ENCODE measurements around the gene GALNT12. TPM values are rescaled to one million over a fixed set of nuclear protein-coding genes. Genes with fewer than 3 reads are reported as not detected.

Gene GALNT12
- total and polyA plus RNA-seq, 2 experiments from 2014 or later, result 14.6 to 23.6 TPM

DNA sequence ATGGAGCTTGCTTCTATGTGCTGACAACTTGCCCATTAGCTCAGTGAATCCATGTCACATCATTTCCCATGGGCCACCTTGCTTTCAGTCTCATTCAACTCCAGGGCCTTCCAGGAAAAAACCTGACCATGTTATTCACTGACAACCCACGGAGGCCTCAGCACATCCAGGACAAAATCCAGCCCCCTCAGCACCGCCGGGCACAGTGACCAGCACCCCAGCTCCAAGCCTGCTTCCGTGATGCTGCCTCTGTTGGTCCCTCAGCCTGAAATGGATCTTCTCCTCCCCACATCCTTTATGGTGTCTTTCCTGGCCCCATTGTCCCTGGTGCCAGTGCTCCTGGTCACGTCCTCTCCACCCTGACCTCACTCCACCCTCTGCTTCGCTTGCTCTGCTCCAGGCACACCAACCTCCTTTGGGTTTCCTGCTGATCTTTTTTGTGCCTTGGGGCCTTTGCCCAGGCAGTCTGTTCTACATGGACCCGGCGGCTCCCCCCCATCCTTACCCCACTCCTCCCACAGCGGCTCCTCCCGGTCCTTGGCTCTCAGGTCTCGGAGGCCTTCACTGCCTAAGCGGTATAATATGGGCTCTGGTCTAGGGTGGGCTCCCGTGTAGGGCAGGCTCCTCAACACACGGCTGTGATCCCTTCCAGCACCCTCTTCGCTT is 36.1 kb upstream of the GALNT12 start (continued):
- TF ChIP-seq ZNF462 (CRISPR knock-in tag; IDR thresholded peaks at IDR 0.05) (no peak), STAT1 (IDR thresholded peaks at IDR 0.05; ENCODE audit: unreplicated experiment) (no peak)
- TF ChIP-seq, protein P1, sequence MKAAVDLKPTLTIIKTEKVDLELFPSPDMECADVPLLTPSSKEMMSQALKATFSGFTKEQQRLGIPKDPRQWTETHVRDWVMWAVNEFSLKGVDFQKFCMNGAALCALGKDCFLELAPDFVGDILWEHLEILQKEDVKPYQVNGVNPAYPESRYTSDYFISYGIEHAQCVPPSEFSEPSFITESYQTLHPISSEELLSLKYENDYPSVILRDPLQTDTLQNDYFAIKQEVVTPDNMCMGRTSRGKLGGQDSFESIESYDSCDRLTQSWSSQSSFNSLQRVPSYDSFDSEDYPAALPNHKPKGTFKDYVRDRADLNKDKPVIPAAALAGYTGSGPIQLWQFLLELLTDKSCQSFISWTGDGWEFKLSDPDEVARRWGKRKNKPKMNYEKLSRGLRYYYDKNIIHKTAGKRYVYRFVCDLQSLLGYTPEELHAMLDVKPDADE (IDR thresholded peaks at IDR 0.05), result no peak

- H3K9me3 Mint-ChIP-seq, result no peaks in the 10 kb centered on the region
- H3K27ac Mint-ChIP-seq, result no peak overlapping the region
- H3K36me3 ChIP-seq (ENCODE audit: insufficient read depth), result peaks cover 21% of the 10 kb centered on the region
- TF ChIP-seq ZNF114 (CRISPR knock-in tag; IDR thresholded peaks at IDR 0.05) (no peak), REST (IDR thresholded peaks at IDR 0.05; ENCODE audit: unreplicated experiment) (no peak), POLR2AphosphoS5 (IDR thresholded peaks at IDR 0.05; ENCODE audit: low read depth) (no peak), NANOG (IDR thresholded peaks at IDR 0.05; ENCODE audit: borderline replicate concordance) (no peak), STAT1 (IDR thresholded peaks at IDR 0.05; ENCODE audit: unreplicated experiment) (no peak), CREB1 (CRISPR knock-in tag; IDR thresholded peaks at IDR 0.05; ENCODE audit: low read depth) (no peak), ZNF331 (CRISPR knock-in tag; IDR thresholded peaks at IDR 0.05; ENCODE audit: low read depth) (no peak), EZH2 (IDR thresholded peaks at IDR 0.05; ENCODE audit: low read depth, unreplicated experiment) (no peak)
- TF ChIP-seq, protein P2, sequence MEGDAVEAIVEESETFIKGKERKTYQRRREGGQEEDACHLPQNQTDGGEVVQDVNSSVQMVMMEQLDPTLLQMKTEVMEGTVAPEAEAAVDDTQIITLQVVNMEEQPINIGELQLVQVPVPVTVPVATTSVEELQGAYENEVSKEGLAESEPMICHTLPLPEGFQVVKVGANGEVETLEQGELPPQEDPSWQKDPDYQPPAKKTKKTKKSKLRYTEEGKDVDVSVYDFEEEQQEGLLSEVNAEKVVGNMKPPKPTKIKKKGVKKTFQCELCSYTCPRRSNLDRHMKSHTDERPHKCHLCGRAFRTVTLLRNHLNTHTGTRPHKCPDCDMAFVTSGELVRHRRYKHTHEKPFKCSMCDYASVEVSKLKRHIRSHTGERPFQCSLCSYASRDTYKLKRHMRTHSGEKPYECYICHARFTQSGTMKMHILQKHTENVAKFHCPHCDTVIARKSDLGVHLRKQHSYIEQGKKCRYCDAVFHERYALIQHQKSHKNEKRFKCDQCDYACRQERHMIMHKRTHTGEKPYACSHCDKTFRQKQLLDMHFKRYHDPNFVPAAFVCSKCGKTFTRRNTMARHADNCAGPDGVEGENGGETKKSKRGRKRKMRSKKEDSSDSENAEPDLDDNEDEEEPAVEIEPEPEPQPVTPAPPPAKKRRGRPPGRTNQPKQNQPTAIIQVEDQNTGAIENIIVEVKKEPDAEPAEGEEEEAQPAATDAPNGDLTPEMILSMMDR (conservative IDR thresholded peaks at IDR 0.05; ENCODE audit: low read depth in 2 of 2), result no peak
Measured at GRCh38 chr9:98772364-98773155, 34.9 kb upstream of the GALNT12 start.

More at GRCh38 chr9:98772364-98773155, 34.9 kb upstream of the GALNT12 start:
- H3K27me3 Mint-ChIP-seq (ENCODE audit: insufficient read depth, low read depth, poor library complexity), result peaks cover 19% of the 10 kb centered on the region
- Histone ChIP-seq H3K27me3 (ENCODE audit: insufficient read depth) (no peaks in the 10 kb centered on the region), H3K4me2 (no peak overlapping the region), H3F3A (replicated peaks; ENCODE audit: low read depth) (no peaks in the 10 kb centered on the region), H3K27ac (ENCODE audit: low read depth) (no peak overlapping the region), H4K20me1 (replicated peaks; ENCODE audit: insufficient read depth) (peaks cover 5% of the 10 kb centered on the region), H3K79me2 (replicated peaks; ENCODE audit: insufficient read depth) (0 out of 2 replicates have a peak, but pooled peaks cover 3% of the 10 kb centered on the region), H3K4me1 (ENCODE audit: insufficient read depth) (no peaks in the 10 kb centered on the region), H3K9me2 (ENCODE audit: insufficient read depth) (no peaks in the 10 kb centered on the region), H2AFZ (no peak overlapping the region), H3K4me3 (no peak overlapping the region)
- no peak overlapping the region for H3K4me3 Mint-ChIP-seq
- peaks cover 72% of the 10 kb centered on the region for H3K36me3 Mint-ChIP-seq (ENCODE audit: low read depth)
- H3K4me1 Mint-ChIP-seq, result no peaks in the 10 kb centered on the region; the same call in 2 of the 3 replicates
- DNase-seq (ENCODE audit: low spot score) (no peak), ATAC-seq (no peak)
